Panc1 (cell line): ENCODE results near the gene PAOX.

ENCODE experiments used
- CTCF ChIP-seq: fragments of 450-650 bp; IDR thresholded peaks from 2 replicates; pipeline ENCODE4 v1.5.1; 2017; ENCODE audit warnings: mild to moderate bottlenecking
- POLR2AphosphoS5 ChIP-seq: IDR thresholded peaks from 2 replicates; pipeline ENCODE4 v1.6.1; 2012; ENCODE audit warnings: mild to moderate bottlenecking, low read depth, low read length, moderate library complexity
- REST ChIP-seq, 2 experiments: IDR thresholded peaks; 2 replicates each; pipeline ENCODE4 v1.6.1; 2011 to 2012; ENCODE audit warnings: low read depth in 2 of 2, control low read depth in 1 of 2, low read length in 1 of 2, mild to moderate bottlenecking in 1 of 2, moderate library complexity in 1 of 2; ENCODE audit not compliant: insufficient read depth in 1 of 2

GRCh38 chr10:133338080-133339071, 40.7 kb upstream of the PAOX start:
- TF ChIP-seq CTCF (no peak), POLR2AphosphoS5 (no peak), REST (IDR thresholded peaks at IDR 0.05; ENCODE audit: insufficient read depth in 1 of 2, low read depth in 2 of 2, low read length in 1 of 2) (no peak)
